Suppressor macrophage treated with lipopolysaccharide for 1 hour (primary cell): ENCODE results near the gene ITPRIPL2.
A peak's percentile ranks its signal among the peaks of the same experiment; 100 is the strongest.

Experiments used
- DNase-seq, 3 donors: peaks; one replicate each; pipeline ENCODE4 v3.0.0-alpha.2; 2020 to 2022

The ITPRIPL2 gene

DNA sequence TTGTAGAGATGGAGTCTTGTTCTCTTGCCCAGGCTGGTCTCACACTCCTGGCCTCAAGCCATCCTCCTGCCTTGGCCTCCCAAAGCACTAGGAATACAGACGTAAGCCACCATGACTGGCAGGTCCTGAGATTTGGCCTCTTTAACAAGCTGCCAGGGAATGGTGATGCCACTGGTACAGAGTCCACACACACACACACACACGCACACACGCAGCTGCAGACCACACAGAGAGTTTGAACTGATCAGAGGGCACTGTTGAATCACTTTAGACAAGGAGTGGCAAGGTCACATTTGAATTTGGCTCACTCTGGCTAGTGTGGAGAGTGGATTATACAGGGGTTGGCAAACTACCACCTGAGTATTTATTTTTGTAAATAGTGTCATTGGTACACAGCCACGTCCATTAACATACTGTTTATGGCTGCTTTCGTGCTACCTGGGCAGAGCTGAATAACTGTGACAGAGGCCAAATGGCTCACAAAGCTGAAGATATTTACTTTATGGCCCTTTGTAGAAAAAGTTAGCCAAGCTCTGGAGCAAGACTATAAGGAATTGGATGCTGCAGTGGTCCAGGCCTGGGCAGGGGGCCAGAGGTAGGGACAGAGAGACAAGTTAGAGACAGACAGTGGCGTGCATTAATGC is 9.9 kb downstream of the ITPRIPL2 start:
- no peak for DNase-seq

DNA sequence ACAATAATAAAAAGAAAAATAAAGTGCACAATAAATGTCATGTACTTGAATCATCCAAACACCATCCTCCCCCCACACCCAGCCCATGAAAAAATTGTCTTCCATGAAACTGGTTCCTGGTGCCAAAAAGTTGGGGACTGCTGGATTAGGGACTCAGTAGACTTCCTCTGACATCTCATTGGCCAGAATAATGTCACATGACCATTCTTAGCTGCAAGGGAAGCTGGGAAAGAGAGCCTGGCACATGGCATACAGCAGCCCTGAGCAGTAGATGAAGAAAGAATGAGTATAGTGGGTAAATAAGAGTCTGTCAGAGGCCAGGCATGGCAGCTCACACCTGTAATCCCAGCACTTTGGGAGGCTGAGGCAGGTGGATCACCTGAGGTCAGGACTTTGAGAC is 12.5 kb downstream of the ITPRIPL2 start:
- DNase-seq: no peak

DNA sequence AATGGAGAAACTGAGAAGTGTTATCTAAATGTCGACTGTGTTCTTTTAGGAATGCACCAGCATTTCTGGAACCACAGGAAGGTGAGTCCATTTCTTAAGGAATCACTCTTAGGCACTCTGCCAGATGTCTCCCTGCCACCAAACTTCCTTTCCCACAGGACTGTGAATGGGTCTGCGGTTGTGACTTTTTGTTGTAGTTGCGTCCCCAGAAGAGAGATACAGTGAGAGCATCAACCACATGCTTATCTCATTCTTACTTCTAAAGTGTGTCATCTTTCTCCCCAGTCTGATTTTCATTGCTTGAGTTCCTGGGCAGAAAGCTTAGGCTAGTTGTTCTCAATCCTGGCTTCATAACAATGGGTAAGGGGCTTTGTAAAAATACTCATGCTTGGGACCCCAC is 13.4 kb downstream of the ITPRIPL2 start:
- DNase-seq: no peak

DNA sequence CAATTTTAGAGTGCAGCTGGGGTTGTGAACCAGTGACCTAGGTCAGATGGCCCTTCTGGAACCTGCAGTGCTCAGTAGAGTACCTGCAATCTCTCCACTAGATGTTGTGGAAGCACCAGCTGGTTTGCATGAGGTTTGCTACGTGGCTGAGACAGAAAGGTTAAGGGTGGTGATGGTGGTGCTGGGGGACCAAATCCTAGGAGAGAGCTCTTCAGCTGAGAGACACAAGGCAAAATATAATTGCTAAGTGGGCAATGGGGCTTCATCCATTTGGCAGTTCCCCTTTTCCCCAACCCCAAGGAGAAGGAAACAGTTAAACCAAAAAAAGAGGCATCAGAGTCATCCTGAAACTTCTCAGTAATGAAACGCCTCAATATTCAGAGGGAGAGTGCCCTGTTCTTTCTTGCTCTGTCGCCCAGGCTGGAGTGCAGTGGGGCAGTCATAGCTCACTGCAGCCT is 13.9 kb downstream of the ITPRIPL2 start:
- peak; percentile 41 to 68 (median 58) for DNase-seq

DNA sequence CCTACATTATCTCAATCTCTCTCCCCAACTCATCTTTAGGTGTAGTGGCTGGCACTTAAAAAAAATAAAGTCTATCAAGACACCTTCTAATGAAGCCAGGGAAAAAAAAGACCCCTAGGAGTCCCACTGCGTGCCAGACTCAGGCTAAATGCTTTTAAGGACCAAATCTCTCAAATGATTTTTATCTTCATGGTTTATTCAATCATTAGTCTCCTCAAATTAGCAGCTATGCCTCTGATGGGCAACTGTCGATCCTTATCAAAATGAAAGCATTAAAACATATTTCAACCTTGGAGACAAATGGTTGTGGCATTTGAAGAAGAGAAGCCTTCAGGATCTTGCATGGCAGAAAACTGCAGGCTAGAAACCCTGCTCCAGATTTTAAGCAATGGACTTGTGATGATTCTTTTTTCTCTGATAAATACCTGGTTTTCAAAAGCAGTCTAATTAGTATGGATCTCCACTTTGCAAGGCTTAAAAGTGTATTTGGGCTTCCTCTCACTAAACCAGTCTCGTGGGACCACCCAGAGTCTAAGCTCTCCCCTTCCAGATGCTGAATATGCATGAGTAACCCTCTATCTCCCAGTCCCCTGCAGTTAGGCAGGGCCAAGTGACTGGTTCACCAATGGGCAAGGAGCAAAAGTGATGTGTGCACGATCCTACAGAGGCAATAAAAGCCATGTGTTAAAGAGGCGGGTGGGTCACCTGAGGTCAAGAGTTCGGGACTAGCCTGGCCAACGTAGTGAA is 14.9 kb downstream of the ITPRIPL2 start:
- no peak for DNase-seq

DNA sequence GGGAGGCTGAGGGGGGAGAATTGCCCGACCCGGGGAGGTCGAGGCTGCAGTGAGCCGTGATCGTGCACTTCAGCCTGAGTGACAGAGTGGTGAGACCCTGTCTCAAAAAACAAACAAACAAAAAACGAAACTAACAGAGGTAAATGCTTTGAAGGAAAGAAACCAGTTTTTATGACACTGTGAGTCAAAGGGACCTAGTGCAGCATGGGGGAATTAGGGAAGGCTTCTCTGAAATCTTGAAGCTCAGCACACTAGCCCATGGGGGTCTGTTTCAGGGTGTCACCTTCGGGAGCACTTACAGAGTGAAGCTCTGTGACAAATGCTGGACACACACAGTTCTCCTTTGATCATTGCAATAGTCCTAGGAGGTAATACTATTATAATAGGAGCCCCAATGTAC is 16.6 kb downstream of the ITPRIPL2 start:
- peak in 1 of 3 donors; percentile 33 for DNase-seq

DNA sequence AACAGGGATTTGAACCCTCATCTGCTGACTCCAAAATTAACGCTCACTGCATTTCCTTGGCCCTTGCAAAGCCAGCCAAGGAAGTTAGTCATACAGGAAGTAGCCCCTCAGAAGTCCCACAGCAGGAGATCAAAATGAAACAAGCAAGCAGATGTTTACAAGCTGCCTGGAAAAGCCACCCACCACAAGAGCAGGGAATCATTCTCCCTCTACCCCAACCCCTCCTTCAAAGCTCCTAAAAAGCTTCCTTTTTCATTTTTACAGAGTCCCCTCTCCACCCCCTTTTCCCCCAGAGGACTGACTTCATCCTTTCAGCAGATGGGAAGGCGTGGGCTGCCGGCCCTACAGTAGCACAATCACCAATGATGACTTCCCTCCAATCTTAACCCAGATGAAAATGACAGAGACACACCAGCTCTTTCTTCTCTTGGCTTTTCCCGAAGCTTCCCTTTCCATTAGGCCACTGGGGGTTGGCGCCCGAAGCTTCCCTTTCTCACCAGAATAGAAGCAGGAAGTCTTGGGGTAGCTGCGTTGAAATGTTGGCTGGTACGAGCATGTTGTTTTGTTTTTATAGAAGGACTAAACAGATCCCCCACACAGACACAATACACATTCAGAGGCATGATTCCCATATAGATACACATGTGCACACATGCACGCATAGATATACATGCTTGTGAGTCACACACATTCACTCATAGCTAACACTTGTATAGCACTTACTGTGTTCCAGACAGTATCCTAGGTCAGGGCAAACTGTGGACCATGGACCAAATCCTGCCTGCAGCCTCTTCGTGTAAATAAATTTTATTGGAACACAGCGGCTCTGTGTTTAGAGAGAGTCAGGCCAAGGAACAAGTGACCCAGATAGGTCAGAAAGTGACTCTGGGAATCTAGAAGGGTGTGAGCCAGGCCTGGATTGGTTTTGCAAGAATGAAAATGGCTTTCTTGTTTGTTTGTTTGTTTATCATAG is 17.4 kb downstream of the ITPRIPL2 start:
- peak; percentile 95 to 99 (median 96) for DNase-seq

DNA sequence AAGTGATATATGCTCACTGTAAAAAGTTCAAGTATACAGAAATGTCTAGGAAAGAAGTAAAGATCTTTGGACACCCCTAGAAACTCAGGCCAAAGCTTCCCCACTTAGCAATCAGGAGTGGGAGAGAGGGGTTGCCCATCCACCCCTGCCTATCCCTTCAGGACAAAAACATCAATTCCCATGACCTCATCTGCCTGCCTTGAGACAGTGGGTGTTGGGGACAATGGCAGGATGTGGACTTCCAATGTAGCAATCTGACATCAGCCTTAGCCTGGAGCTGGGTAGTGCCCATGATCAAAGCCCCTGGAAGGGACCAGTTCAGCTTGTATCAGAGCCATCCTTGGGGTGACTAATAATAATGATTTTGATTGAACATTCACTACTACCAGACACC is 18.1 kb downstream of the ITPRIPL2 start:
- DNase-seq: peak; percentile 76 to 93 (median 85)

DNA sequence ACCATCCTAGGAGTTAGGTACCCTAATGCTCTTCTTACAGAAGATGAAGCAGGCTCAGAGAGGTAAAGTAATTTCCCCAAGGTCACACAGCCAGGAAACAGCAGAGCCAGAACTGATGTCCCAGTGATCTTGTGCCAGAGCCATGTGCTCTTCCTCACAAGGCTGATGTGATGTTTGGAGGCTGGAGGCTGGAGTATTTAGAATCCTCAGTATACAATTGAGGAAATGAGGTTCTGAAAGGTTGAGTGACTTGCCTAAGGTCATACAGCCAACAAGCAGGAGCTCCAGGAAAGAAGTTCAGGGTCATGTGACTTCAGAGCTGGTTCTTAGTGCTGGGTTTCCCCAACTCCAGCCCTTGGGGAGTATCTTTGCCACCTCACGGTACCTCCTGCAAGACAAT is 18.5 kb downstream of the ITPRIPL2 start:
- DNase-seq: peak; percentile 51 to 71 (median 63)

DNA sequence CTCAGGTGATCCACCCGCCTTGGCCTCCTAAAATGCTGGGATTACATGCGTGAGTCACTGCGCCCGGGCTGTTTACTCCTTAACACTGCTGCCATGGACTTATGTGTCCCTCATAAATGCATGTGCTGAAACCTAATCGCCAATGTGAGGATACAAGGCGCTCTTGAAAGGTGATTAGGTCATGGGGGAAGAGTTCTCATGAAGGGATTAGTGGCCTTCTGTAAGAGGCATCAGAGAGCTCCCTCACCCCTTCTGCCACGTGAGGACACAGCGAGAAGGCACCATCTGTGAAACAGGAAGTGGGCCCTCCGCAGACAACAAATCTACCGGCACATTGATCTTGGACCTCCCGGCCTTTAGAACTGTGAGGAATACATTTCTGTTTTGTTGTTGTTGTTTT is 19.1 kb downstream of the ITPRIPL2 start:
- DNase-seq: peak in 2 of 3 donors; percentile 49 to 53

DNA sequence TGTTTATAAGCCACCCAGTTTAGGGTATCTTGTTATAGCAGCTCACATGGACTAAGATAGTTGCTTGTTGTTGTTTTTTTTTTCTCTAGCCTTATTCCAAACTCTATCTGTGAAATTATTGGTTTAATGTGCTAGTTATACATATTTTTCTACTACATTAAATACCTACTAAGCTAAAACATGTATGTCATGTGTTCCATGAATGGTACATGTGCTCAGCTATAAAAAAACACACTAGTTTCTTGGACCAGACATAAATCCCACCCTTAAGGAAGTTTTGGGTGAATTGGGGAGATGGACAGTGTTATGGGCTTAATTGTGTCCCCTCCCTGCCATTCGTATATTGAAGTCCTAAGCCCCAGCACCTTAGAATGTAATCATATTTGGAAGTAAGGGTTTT is 19.8 kb downstream of the ITPRIPL2 start:
- no peak for DNase-seq

DNA sequence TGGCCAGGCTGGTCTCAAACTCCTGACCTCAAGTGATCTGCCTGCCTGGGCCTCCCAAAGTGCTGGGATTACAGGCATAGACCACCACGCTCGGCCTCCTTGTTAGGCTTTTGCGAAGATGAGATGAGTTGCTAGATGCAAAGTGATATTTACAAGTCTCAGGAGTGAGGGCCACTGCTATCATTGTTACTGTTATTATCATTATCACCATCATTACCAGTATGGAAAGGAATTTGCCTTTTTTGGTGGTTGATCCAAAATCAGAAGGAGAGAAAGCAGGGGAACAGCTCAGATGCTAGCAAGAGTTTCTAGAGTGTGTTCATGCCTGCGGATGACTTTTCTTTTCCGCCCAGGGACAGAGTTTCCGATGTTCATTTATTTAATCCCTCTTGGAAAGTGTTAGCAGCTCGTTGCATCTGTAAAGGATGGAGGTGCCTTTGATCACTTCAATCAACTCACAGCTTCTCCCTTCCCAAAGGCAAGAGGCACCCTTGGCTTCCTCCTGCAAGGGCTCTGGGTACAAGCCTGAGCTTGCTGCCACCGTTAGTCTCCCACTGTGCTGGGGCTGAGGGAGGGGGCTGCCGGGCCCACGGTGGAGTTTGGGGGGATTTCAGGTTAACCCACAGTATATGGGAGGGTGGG is 21.6 kb downstream of the ITPRIPL2 start:
- DNase-seq: no peak

DNA sequence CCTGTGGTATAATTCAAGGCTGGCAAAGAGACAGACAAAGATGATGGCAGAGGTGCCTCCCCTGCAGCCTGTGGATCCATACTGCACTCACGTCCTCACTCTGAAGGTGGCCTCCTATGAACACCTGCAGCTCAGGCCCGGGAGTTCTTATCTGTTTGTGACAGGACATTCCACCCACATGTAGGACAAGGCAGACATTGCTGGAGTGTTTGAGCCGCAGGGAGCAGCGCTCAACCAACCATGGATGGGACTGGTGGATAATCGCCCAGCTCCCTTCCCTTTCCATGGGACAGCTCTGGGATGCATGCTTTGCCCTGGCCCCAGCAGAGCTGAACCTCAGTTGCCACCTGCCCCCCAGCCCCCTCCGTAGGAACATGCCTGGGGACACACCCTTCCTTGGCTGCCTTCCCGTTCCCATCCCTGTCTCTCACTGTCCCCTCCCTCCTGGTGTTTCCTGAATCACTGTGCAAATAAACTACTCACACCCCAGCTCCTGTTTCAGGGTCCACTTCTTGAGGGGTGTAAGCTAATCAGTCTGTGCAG is 22.2 kb downstream of the ITPRIPL2 start:
- DNase-seq: no peak

DNA sequence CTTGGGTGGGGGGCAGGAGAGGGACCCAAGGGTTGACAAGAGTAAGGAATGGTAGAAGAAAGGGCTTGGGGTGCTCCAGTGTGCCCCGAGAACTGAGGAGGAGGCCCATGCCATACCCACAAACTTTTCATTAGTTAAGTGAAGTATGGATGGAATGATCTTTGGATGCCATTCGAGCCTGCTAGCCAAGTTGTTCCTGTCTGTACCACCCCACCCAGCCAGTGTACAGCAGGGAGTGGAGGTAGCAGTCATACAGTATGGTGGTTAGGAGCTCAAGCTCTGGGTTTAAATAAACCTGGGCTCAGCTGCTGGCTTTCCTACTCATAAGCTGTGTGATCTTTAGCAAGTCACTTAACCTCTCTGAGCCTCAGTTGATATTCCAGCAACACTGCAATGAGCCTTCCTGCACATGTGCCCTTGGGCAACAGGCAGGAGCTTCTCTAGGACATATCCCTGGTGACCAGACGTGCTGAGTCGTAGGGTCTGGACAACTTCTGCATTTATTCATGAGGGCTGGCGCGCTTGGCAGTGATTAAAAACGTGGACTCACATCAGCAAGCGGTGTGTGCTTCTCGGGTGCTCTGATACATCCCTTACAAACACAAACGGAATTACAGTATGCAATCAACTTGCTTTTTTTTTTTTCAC is 22.9 kb downstream of the ITPRIPL2 start:
- peak; percentile 78 to 83 (median 80) for DNase-seq

DNA sequence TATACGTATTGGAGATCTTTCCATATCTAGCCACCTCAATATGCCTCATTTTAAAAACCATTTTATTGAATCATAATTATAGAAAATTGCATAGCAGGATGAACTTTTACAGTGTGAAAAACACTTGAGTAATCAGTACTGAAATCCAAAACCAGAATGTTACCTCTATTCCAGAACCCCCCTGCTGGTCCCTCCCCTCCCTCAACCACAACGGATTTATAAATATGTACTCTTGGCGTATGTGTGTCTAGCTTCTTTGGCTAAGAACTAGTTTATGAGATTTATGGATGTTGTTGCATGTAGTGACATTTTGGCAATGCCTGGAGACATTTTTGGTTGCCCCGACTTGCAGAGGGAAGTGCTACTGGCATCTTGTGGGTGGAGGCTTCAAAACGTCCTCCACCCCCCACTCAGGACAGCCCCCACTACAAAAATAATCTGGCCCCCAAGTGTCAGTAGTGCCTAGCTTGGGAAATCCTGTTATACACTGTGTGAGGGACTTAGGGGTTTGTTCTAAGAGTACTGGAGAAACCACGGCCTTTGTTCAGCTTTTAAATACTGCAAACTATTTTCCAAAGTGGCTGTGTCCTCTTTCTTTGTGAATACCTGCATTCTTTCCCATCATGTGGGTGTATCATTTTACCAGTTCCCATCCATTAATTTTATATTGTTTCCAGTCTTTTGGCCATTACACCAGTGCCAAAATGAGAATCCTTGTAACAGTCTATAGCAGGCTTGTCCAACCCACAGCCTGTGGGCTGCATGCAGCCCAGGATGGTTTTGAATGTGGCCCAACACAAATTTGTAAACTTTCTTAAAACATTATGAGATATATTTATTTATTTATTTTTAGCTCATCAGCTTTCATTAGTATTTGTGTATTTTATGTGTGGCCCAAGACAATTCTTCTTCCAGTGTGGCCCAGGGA is 23.7 kb downstream of the ITPRIPL2 start:
- DNase-seq: no peak

DNA sequence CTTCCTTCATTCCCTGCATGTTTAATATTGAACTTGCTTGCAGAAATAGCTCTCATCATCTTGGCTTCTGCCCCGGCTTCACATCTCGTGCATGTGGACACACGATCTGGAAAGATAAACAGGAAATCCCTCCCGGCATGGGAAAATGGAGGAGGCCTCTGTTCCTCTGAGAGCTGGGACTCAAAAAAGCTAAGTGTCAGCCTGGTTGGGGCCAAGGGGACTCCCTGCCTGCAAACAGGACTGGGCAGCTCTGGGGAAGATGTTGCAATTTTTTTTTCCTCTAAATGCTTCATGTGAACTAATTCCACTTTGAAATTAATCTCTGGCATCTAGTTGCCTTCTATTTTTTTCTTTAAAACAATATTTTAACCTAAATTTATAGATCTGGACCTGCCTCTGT is 24.8 kb downstream of the ITPRIPL2 start:
- DNase-seq: peak; percentile 79 to 86 (median 85)

DNA sequence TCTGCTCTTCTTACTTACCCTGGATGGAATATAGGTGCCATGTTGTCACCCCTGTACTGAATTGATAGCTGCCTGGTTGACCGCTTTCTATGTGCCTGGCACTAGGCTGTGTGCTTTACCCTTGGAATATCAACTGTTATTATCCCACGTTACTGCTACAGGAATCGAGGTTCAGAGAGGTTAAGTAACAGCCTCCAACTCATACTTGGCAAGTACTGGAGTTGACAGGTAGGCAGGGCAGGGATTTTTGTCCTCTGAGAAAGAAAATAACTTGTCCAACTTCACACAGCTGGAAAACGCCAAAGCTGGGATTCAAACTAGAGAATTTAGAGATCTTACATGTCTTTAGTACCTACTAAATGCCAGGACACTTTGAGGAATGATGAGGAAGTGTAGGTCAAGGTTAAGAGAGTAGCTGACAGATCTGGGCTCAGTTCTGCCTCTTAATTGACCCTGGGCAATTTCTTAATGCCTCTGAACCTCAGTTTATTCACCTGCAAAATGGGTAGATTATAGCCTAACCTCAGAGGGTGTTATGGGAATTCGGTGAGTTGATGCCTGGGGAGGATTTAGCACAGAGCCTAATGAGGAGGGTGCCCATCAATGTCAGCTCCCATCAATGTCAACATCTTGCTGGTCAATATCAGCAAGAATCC is 25.8 kb downstream of the ITPRIPL2 start:
- DNase-seq: no peak

DNA sequence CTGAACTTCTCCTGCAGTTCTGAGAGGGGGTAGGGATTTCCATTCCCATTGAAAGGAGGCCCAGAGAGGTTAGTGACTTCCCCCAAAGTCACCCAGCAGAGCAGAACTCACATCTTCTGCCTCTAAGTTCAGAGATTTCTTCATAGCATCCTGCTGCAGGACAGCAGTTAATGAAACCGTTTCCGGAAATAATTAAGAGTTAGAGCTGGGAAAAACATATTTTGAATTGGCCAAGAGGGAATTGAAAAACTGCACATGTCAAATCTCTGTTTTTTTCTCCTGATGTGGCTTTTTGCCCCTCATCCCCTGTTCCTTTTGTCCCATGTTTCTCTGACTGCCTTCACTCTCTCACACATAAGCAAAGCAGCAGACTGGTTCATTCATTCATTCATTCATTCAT is 26.6 kb downstream of the ITPRIPL2 start:
- DNase-seq: no peak

DNA sequence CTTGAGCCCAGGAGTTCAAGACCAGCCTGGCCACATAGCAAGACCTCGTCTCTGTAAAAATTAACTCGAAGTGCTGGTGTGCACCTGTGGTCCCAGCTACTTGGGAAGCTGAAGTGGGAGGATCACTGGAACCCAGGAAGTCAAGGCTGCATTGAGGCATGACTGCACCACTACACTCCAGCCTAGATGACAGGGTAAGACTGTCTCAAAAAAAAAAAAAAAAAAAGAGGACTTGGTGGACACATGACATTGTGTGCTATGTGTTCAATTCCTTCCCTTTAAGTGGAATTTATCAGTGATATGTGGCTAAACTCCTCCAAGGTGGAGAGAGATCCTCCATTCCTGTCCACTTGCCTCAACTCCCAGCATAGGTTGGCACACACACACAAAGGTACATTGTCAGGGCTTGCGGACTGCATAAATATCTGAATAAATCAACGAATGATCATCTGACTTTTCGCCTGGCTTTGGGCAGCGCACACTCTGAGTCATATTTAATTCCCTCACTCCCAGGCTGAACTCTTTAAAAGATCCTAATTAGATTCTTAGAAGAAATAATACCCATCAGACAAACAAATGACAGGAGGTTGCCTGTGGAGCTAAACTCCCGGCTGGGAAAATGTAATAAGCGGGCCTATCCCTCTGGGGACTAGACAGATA is 29.3 kb downstream of the ITPRIPL2 start:
- DNase-seq: no peak

DNA sequence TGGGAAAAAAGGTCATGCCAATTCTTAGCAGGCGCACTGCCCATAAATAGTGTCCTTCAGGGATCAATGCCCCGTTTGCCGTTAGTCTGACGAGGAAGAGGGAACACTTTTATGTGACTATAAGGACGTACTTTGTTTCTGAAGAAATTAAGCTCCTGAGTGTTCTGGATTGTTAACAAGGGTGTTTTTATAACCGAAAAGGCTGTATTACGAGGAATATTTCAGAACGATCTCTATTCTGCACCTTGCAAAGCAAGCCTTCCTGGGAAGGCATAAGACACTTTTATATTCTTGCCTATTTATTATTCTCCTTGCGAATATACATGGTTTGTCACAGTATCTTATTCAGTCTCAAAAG is 29.8 kb downstream of the ITPRIPL2 start:
- DNase-seq: no peak
